CD4-positive, alpha-beta T cell treated with Interleukin-12 subunit alpha and Interleukin-12 subunit beta, for 1 hour (primary cell): ENCODE results near the gene PFN3.

Experiments used
- DNase-seq: peaks from one replicate; pipeline ENCODE4 v3.0.0-alpha.2; 2020

Gene PFN3

DNA sequence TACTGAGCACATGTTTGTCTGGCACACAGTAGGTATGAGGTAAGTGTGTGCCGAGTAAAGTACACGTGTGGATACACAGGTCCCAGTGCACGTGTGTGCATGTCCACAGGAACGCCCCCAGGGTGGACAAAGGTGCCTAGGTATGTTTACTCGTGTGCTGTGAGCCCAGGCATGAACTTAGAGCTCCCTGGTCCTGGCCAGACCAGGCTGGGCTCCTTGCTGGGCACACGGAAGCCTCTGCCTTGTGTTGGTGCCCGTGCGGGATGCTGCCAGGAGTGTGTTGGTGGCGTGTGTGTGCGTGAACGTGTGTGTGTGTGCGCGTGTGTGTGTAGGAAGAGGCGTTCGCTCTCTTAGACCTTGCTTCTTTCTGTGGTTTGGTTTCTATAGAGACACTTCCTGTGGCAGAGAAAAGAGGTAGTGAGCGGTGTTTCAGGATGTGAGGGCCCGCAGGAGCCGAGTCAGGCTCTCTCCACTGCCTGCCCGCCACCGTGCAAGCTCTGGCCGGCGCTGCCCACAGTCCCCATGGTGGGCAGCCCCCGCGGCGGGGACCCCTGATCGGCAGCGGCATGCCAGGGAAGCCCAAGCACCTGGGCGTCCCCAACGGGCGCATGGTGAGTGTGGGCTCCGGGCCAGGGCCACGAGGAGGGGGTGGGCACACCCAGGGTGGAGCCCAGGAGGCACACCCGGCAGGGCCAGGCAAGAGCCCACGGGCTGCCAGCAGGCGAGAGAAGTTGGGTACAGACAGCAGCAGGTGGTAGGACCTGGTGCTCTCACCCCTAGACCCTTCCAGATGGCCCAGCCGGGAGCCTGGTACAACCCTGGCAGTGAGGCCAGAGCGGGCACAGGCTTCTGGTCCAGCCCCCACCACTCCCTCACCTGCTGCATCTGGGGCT lies 42.8 kb downstream of the PFN3 start, which contains the start of gene RGS14:
Gene RGS14, plus strand, starts transcription at position 466 of the 893 bp plus-strand sequence. Its CDS starts 101 bp downstream, at position 567.
- peak; percentile 87 for DNase-seq

DNA sequence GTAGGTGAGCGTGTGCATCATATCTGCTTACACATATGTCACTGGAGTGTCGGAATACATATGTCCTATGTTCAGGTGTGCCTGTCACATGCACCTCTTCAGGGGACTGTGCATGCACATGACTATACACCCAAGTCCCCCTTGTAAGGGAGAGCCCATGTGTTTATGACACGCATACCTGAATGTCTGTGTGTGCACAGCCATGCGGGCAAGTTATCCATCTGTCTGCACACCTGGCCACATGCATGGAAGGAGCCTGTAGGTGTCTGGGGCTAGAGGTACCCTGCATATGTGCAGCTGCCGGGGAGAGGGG lies 43.4 kb downstream of the PFN3 start:
- DNase-seq, result no peak

DNA sequence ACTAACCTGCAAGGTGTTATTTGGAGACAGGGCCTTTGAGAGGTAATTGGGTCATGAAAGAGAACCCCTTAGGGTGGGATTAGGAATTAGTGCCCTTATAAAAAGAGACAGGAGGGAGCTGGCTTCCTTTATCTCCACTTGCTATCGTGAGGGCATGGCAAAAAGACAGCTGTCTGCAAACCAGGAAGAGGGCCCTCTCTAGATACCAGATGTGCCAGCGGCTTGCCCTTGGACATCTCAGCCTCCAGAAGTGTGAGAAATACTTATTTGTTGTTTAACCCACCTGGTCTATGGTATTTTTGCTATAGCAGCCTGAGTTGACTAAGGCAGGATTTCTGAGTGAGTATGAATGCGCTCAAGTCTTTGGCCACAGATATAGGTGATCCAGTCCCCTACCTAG lies 43.7 kb downstream of the PFN3 start:
- no peak for DNase-seq

DNA sequence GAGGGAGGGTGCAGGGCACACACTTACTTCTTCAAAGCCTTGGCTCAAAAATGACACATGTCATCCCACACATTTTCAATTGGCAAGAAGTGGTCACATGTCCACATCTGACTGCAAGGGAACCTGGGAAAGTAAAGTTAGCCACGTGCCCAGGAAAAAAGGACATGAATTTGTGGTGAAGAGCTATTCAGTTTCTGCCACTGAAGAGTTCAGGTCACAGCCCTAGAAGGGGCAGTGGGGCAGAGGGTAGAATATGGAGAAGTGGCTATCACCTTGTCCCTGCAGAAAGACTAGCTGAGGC lies 44.6 kb downstream of the PFN3 start:
- no peak for DNase-seq

DNA sequence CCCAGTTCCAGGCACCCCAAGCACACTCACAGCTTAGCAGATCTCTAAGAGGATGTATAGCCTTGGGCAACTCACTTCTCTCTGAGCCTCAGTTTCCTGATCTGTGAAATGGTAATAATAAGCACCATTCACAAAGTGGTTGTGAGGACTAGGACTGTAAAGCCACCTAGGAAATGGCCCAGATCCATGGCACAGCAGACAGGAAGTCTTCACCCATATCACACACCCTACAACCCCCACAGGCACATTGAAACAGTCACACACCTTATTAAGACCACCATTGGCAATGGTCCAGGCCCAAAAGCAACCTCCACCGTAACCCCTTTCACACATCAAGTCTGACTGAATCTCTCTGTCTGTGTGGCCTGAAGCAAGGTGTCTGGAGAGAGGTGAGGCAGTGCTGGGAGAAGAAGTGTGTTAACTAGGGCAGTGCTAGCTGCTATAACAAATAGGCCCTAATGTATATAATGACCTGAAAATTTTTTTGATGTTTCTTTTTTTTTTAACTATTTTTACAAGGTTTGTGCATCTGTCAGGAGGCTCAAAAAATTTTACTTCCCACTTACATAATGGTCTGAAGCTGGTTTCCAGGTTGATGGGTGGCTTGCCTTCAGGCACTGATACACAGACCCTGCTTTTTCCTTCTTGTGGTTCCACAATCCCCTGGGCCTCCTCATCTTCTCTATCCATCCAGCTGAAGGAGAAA lies 45.1 kb downstream of the PFN3 start:
- no peak for DNase-seq

DNA sequence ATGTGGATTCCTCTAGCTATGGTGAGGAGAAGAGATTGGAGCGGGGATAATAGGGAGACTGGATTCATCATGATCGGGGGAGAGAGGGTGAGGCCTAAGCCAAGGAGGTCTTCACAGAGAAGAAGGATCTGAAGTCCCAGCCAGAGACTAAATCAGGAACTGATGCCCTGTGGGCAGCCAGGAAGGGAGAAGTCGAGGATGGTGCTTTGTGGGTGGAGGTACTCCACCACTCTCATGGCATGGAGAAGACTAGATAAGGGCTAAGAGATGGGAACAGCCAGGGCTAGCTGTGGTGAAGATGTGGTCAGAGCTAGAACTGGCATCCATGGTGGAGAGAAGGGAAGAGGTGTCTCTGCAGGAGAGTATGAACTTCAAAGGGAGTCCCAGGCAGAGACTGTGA lies 45.8 kb downstream of the PFN3 start:
- no peak for DNase-seq

DNA sequence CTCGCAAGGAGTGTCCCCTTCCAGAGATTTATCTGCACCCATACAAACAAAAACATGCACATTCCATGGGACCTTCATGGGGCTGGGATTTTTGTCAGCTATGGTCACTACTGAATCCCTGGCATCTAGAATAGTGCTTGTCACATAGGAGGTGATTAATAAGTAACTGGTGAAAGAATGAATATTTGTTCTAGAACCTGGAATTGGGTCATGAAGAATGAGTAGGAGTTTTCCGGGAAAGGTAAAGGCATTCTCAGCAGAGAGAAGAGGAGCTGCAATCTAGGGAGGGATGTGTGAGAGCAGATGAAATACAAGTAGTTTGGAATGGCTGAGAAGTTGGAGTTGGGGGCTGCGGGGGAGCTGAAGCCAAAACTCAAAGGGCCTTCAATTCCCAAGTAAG lies 46.2 kb downstream of the PFN3 start:
- no peak for DNase-seq

DNA sequence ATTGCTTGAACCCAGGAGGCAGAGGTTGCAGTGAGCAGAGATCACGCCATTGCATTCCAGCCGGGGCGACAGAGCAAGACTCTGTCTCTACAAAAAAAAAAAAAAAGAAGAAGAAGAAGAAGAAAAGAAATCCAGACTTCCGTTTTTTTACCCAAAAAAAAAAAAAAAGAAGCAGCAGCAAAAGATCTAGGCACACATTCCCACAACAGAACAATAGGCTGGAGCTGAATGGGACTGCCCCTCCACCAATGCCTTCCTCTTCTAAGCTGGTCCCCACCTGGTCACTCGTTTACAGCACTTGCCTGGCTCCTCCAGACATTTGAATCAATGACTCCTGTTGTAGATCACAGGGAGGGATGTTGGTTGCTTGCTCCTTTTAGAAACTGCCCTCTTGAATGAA lies 47.4 kb downstream of the PFN3 start:
- DNase-seq, result no peak

DNA sequence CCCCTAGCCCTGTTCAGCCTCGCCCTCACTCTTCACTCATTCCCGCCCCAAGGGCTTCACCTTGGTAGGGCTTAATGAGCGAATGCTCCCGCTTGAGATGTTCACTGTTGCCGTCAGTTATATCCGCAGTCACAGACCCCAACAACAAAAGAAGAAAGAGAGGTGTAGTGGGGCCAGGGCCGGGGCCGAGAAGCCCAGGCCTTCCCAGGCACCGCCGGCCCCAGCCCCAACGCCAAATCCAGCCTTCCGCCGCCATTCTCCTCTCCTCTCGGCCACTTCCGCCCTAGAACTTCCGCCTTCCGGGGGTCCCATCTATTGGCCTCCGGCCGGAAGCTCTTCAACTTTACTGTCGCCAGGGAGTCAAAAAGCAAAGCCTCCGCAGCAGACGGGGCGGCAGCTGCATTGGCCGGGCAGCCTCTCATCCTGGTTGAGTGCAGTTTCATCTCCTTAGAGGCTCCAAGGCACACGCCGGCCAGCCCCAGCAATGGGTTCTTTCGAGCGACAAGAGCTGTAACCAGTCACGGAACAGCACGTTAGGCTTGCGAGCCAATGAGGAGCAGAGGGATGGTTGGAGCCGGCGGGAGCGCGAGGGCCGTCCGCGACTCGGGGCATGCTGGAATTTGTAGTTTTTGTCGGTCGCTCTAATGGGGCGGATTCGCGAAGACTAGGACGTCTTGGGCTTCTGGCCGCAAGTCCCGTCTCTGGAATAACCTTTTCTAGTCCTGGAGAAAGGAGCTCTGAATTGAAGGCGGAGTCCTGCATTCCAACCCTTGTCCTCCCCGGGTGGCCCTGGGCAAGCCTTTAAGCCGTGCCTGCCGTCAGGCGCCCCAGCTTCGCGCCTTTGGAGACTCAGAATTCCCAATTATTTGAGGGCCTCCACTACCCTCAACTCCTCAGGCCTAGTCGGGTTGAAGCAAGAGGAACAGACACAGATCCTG lies 48.8 kb downstream of the PFN3 start, which contains the start of gene LMAN2:
Gene LMAN2, minus strand, starts transcription at position 277 of the 938 bp plus-strand sequence. Its CDS starts 21 bp downstream, at position 256.
- peak; percentile 94 for DNase-seq

DNA sequence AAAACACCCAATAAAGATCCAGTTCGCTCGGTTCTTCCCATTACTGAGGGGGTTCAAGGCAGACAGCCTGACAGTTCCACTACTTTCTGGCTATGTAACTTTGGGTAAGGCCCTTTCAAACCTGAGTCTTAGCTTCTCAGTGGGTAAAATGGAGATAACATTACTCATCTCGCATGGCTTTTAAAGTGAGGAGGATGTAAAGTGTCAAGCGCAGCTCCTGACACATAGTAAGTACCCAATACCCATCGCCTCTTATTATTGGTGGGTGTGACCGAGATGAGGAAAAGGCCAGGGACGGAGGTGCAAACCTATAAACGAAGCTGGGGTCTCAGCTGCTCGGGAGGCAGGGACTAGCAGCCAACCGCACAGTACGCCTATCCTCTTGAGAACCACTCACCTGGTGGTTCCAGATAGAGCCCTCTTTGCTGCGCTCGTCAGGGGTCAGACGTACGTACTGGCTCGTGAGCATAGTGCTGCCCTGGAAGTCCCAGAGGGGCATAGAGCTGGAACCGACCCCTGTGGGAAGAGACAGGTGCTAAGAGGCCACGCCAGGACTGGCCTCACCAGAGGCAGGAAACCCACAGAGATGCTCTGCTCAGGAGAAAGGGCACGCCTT lies 49.6 kb downstream of the PFN3 start:
- DNase-seq, result no peak
